Spleen (tissue), 11 donors: ENCODE results near the gene TTC28. TPM values are rescaled to one million over a fixed set of nuclear protein-coding genes. Genes with fewer than 3 reads are reported as not detected.

Experiments
- DNase-seq: peaks from one replicate; pipeline ENCODE4 v3.0.0-alpha.2; 2020
- H3K27ac ChIP-seq, 8 donors: fragments of 200-600 bp; sonication (generic) in 7 of 8; 1 replicate in 4 of 8; 2 replicates in 4 of 8; pipeline versions ENCODE4 v1.5.0 to v1.8.0; 2016 to 2021; ENCODE audit warnings: inconsistent platforms in 4 of 8, mild to moderate bottlenecking in 4 of 8, moderate library complexity in 1 of 8
- H3K27me3 ChIP-seq, 7 donors: fragments of 200-600 bp; sonication (generic) in 6 of 7; replicated peaks in 1 of 7; 1 replicate in 4 of 7; 2 replicates in 3 of 7; pipeline versions ENCODE4 v1.5.0 to v1.8.0; 2016 to 2021; ENCODE audit warnings: inconsistent platforms in 3 of 7, mild to moderate bottlenecking in 1 of 7
- H3K36me3 ChIP-seq, 6 donors: fragments of 200-600 bp; sonication (generic) in 5 of 6; 1 replicate in 4 of 6; 2 replicates in 2 of 6; pipeline versions ENCODE4 v1.5.0 to v1.8.0; 2016 to 2021; ENCODE audit warnings: inconsistent platforms in 2 of 6
- H3K4me1 ChIP-seq, 6 donors: fragments of 200-600 bp; sonication (generic) in 5 of 6; 1 replicate in 3 of 6; 2 replicates in 3 of 6; pipeline versions ENCODE4 v1.5.0 to v1.8.0; 2016 to 2021; ENCODE audit warnings: inconsistent platforms in 3 of 6
- H3K4me3 ChIP-seq, 8 donors: fragments of 200-600 bp; sonication (generic) in 7 of 8; 1 replicate in 4 of 8; 2 replicates in 4 of 8; pipeline versions ENCODE4 v1.5.0 to v1.8.0; 2016 to 2021; ENCODE audit warnings: inconsistent platforms in 4 of 8, mild to moderate bottlenecking in 4 of 8, moderate library complexity in 2 of 8
- H3K9me3 ChIP-seq, 8 donors: fragments of 200-600 bp; sonication (generic) in 7 of 8; 1 replicate in 4 of 8; 2 replicates in 4 of 8; pipeline versions ENCODE4 v1.5.0 to v1.8.0; 2016 to 2021; ENCODE audit warnings: inconsistent platforms in 4 of 8
- CTCF ChIP-seq, 11 experiments: fragments of 200-600 bp in 7 of 11; fragments of 450-650 bp in 4 of 11; sonication (generic) in 4 of 11; IDR thresholded peaks in 8 of 11; conservative IDR thresholded peaks in 3 of 11; 1 replicate in 7 of 11; 2 replicates in 4 of 11; pipeline versions ENCODE4 v1.4.0 to v1.8.0; 2016 to 2021; ENCODE audit warnings: antibody characterized with exemption in 11 of 11, inconsistent platforms in 4 of 11, mild to moderate bottlenecking in 1 of 11
- POLR2A ChIP-seq, 3 donors: fragments of 450-650 bp; IDR thresholded peaks; one replicate each; pipeline ENCODE4 v1.5.1; 2017; ENCODE audit warnings: antibody characterized with exemption in 3 of 3, mild to moderate bottlenecking in 1 of 3
- POLR2AphosphoS5 ChIP-seq, 3 donors: sonication (generic); formaldehyde crosslinking; IDR thresholded peaks; one replicate each; pipeline ENCODE4 v1.5.1; 2017; ENCODE audit warnings: antibody characterized with exemption in 3 of 3
- WGBS, 5 donors: extraction: QIAGEN DNeasy Blood & Tissue Kit in 3 of 5; methylation state at CpG; one replicate each; pipeline versions ENCODE4 v1.1.5 to v1.1.7; 2013 to 2018; 5-methylcytosine and 5-hydroxymethylcytosine counted together
- intact Hi-C: fragments of 100-400 bp; cut with DNase I; formaldehyde crosslinking; loops from one replicate; pipeline ENCODE4 v1.15.0; 2023; ENCODE audit warnings: low total_unique reads
- microRNA-seq, 3 donors: library from miRNA; unstranded; fragments of <30 nt; microRNA quantifications; one replicate each; pipeline versions ENCODE4 to v1.1.0, GENCODE V29; 2019 to 2020
- polyA plus RNA-seq, 3 donors: library from polyadenylated mRNA; stranded (reverse); fragments of 200-250 nt; gene quantifications; one replicate each; pipeline ENCODE4 v1.2.1, GENCODE V29; 2013
- small RNA-seq, 4 donors: library from RNA; depleted of rRNA; stranded (forward); fragments of <200 nt; gene quantifications; one replicate each; pipeline ENCODE3, GENCODE V24; 2016
- total RNA-seq, 7 donors: library from RNA; depleted of rRNA in 3 of 7; stranded (reverse); fragments of >200 nt in 3 of 7; fragmentation: NEBNext Ultra II Directional in 4 of 7; extraction: Animal tissue kit (Norgen Biotek cat#: 25700) in 4 of 7; gene quantifications; one replicate each; pipeline versions ENCODE4 v1.1.0 to v1.2.1, GENCODE V29; 2016 to 2021
- donor health status: healthy with polysubstance abuse.
- donor health status: DM: no; HTN: no; CAD: no; lungs with moderate emphysema.
- donor health status: DM: no; HTN: no; CAD: no.
- donor health status: Bipolar disorder and iron deficiency.
- donor health status: healthy.
- donor health status: DM: no; HTN: no; CAD: no.
- donor health status: DM: yes; HTN: yes; CAD: no.

Gene TTC28
- total and polyA plus RNA-seq, 10 donors: 0.62 to 69.0 (median 33.5) TPM

GRCh38 chr22:27930331-27931060 is 749.1 kb downstream of the TTC28 start:
- Histone ChIP-seq H3K9me3 (no peaks in the 10 kb centered on the region), H3K4me1 (no peaks in the 10 kb centered on the region), H3K27ac (no peak overlapping the region), H3K36me3 (peaks cover 0 to 3% (median 0%) of the 10 kb centered on the region in 6 donors), H3K4me3 (no peak overlapping the region), H3K27me3 (no peaks in the 10 kb centered on the region)
- WGBS, 5 donors: 84 to 96% (median 87%) methylated on average over 3 of the region's 3 CpGs
- no peak for TF ChIP-seq POLR2AphosphoS5 (IDR thresholded peaks at IDR 0.05)
- no peak for TF ChIP-seq POLR2A (IDR thresholded peaks at IDR 0.05)
- TF ChIP-seq CTCF (IDR thresholded peaks at IDR 0.05 in 8 of 11, conservative IDR thresholded peaks at IDR 0.05 in 3 of 11): no peak
- no peak for DNase-seq
- intact Hi-C loops: no loop called here

Small RNA genes within 50 kb of the gene (microRNA-seq; reads per million reads assigned to microRNA genes)
- gene MIR5739: 0 reads per million in 3 donors

Small RNA genes within 50 kb of the gene (small RNA-seq; reads per million reads assigned to genes)
- gene MIR5739 (0 reads per million in 4 donors), gene RF00019 (0 reads per million in 4 donors), gene RF00150 (0 reads per million in 4 donors), gene RF02200 (0 reads per million in 4 donors), gene RN7SL162P (0 reads per million in 4 donors)

Other genes with a start within 250 kb of the TTC28 start
- 10 to 100 TPM in 4 of 7 donors, 1 to 10 TPM in 3; 8.1 to 18.9 (median 10.6) TPM for gene CHEK2, start 62.0 kb upstream of the TTC28 start, total RNA-seq
- gene CHEK2, start 62.0 kb upstream of the TTC28 start, polyA plus RNA-seq: 10 to 100 TPM; 17.4 to 21.2 (median 19.8) TPM
- 10 to 100 TPM; 13.5 to 24.5 (median 17.2) TPM for gene HSCB, start 62.2 kb upstream of the TTC28 start, total RNA-seq
- 10 to 100 TPM; 24.8 to 26.6 (median 26.2) TPM for gene HSCB, start 62.2 kb upstream of the TTC28 start, polyA plus RNA-seq
- 10 to 100 TPM; 15.0 to 33.0 (median 25.3) TPM for gene CCDC117, start 92.9 kb upstream of the TTC28 start, total RNA-seq
- 10 to 100 TPM in 1 of 3 donors, 1 to 10 TPM in 2; 6.6 to 10.4 (median 9.7) TPM for gene CCDC117, start 92.9 kb upstream of the TTC28 start, polyA plus RNA-seq
- gene XBP1, start 120.7 kb upstream of the TTC28 start, total RNA-seq: 100 to 1,000 TPM; 136 to 703 (median 251) TPM
- gene XBP1, start 120.7 kb upstream of the TTC28 start, polyA plus RNA-seq: 10 to 100 TPM; 26.8 to 53.8 (median 47.0) TPM
- gene ZNRF3, start 203.7 kb upstream of the TTC28 start, total RNA-seq: 1 to 10 TPM; 1.9 to 4.5 (median 3.4) TPM
- gene ZNRF3, start 203.7 kb upstream of the TTC28 start, polyA plus RNA-seq: under 1 TPM; 0.15 to 0.51 (median 0.30) TPM